HL-60 (cell line): ENCODE measurements around the gene ZFAND3.

ENCODE experiments used
- DNase-seq, 2 experiments: peaks; one replicate each; pipeline ENCODE4 v3.0.0-alpha.2; 2010 to 2020; ENCODE audit warnings: low read depth in 1 of 2, low spot score in 1 of 2
- H3K27ac ChIP-seq: fragments of 250-450 bp; sonication (Bioruptor Pico); replicated peaks from 2 replicates; pipeline ENCODE4 v1.5.1; 2020; ENCODE audit warnings: mild to moderate bottlenecking, moderate library complexity
- H3K27me3 ChIP-seq: fragments of 250-450 bp; sonication (Bioruptor Pico); 2 replicates; pipeline ENCODE4 v1.5.1; 2021; ENCODE audit warnings: mild to moderate bottlenecking, moderate library complexity; ENCODE audit not compliant: insufficient read depth, poor library complexity, severe bottlenecking
- H3K4me3 ChIP-seq: replicated peaks from 2 replicates; pipeline ENCODE4 v1.5.1; 2011; ENCODE audit warnings: mild to moderate bottlenecking, control low read depth, low read length; ENCODE audit not compliant: insufficient read depth
- GABPA ChIP-seq: IDR thresholded peaks from 2 replicates; pipeline ENCODE4 v1.6.1; 2012; ENCODE audit warnings: low read depth
- POLR2AphosphoS5 ChIP-seq: IDR thresholded peaks from 2 replicates; pipeline ENCODE4 v1.6.1; 2012; ENCODE audit warnings: low read depth
- REST ChIP-seq: IDR thresholded peaks from 2 replicates; pipeline ENCODE4 v1.6.1; 2012; ENCODE audit warnings: low read depth; ENCODE audit not compliant: insufficient replicate concordance
- SPI1 ChIP-seq: IDR thresholded peaks from 2 replicates; pipeline ENCODE4 v1.6.1; 2012; ENCODE audit warnings: low read depth, mild to moderate bottlenecking, borderline replicate concordance
- TF ChIP-seq, protein P1 (sequence below): IDR thresholded peaks from one replicate; pipeline ENCODE4 v1.5.1; 2011; ENCODE audit warnings: low read length, control low read depth, inconsistent platforms; ENCODE audit not compliant: insufficient read depth

The ZFAND3 gene

GRCh38 chr6:38062066-38062465 is 242.5 kb downstream of the ZFAND3 start:
- TF ChIP-seq, protein P1, sequence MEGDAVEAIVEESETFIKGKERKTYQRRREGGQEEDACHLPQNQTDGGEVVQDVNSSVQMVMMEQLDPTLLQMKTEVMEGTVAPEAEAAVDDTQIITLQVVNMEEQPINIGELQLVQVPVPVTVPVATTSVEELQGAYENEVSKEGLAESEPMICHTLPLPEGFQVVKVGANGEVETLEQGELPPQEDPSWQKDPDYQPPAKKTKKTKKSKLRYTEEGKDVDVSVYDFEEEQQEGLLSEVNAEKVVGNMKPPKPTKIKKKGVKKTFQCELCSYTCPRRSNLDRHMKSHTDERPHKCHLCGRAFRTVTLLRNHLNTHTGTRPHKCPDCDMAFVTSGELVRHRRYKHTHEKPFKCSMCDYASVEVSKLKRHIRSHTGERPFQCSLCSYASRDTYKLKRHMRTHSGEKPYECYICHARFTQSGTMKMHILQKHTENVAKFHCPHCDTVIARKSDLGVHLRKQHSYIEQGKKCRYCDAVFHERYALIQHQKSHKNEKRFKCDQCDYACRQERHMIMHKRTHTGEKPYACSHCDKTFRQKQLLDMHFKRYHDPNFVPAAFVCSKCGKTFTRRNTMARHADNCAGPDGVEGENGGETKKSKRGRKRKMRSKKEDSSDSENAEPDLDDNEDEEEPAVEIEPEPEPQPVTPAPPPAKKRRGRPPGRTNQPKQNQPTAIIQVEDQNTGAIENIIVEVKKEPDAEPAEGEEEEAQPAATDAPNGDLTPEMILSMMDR, result no peak
- no peak for TF ChIP-seq REST
- no peak for DNase-seq

DNA sequence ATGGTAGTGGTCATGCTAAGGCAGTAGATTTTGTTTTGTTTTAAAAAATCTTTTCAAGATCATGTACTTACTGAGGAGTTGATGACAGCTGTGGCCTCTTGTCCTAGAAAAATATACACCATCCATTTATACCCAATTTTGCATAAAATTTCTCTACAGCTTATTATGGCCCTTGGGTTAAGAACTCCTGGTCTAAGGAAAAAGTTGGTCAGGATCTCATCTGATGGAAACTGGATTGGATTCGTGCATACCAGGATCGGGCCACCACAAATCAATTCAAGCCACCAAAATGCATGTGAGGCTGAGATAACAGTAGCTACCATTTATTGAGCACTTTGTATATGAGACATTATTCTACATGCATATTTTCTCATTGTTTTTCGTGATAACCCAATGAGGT is 244.4 kb downstream of the ZFAND3 start:
- TF ChIP-seq GABPA (no peak), REST (no peak), POLR2AphosphoS5 (no peak), SPI1 (no peak)
- TF ChIP-seq, protein P1, result no peak
- Histone ChIP-seq H3K27ac (no peak overlapping the region), H3K27me3 (no peaks in the 10 kb centered on the region), H3K4me3 (no peak overlapping the region)
- no peak for DNase-seq

More at GRCh38 chr6:38062066-38062465, 242.5 kb downstream of the ZFAND3 start:
- H3K27me3 ChIP-seq, result no peaks in the 10 kb centered on the region
- H3K4me3 ChIP-seq, result no peak overlapping the region
- H3K27ac ChIP-seq, result no peak overlapping the region

GRCh38 chr6:38064431-38064830 is 244.9 kb downstream of the ZFAND3 start:
- H3K4me3 ChIP-seq, result no peak overlapping the region

More at GRCh38 chr6:38064431-38064830, 244.9 kb downstream of the ZFAND3 start:
- no peaks in the 10 kb centered on the region for H3K27me3 ChIP-seq
- TF ChIP-seq POLR2AphosphoS5 (no peak), GABPA (no peak), SPI1 (no peak), REST (no peak)
- TF ChIP-seq, protein P1, result no peak
- no peak for DNase-seq
- H3K27ac ChIP-seq, result no peak overlapping the region
